Transverse colon (tissue), 3 donors: ENCODE results near the gene HMCN2.

ENCODE experiments used
- EP300 ChIP-seq: sonication (generic); formaldehyde crosslinking; IDR thresholded peaks from one replicate; pipeline ENCODE4 v1.6.1; 2017; ENCODE audit warnings: antibody characterized with exemption, low read depth
- POLR2A ChIP-seq: fragments of 450-650 bp; IDR thresholded peaks from one replicate; pipeline ENCODE4 v1.6.1; 2016; ENCODE audit warnings: antibody characterized with exemption, mild to moderate bottlenecking, moderate library complexity
- TF ChIP-seq, protein P1 (sequence below), 5 experiments: fragments of 200-600 bp in 3 of 5; fragments of 450-650 bp in 2 of 5; sonication (generic) in 3 of 5; IDR thresholded peaks; 1 replicate in 2 of 5; 2 replicates in 3 of 5; pipeline ENCODE4 v1.5.1; 2016 to 2017; ENCODE audit warnings: antibody characterized with exemption in 5 of 5, inconsistent platforms in 3 of 5, mild to moderate bottlenecking in 2 of 5, moderate library complexity in 1 of 5

DNA sequence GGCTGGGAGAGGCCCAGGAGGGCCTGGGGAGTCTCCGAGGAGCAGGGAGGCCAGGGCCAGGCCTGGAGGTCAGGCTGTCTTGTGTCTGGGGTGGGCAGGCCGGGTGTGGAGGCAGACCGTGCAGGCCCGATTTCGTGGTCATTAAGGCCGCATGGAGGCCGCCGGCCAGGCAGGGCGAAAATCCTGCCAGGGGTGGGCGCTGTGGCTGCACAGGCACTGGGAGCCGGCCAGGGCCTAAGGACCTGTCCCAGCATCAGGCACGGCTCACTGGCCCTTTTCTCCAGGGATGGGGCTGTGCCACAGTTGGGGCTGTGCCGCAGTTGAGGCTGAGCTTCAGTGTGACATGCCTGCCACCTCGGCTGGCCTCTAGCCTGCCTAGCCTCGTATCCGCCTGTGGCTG is 215.1 kb downstream of the HMCN2 start:
- TF ChIP-seq, protein P1, sequence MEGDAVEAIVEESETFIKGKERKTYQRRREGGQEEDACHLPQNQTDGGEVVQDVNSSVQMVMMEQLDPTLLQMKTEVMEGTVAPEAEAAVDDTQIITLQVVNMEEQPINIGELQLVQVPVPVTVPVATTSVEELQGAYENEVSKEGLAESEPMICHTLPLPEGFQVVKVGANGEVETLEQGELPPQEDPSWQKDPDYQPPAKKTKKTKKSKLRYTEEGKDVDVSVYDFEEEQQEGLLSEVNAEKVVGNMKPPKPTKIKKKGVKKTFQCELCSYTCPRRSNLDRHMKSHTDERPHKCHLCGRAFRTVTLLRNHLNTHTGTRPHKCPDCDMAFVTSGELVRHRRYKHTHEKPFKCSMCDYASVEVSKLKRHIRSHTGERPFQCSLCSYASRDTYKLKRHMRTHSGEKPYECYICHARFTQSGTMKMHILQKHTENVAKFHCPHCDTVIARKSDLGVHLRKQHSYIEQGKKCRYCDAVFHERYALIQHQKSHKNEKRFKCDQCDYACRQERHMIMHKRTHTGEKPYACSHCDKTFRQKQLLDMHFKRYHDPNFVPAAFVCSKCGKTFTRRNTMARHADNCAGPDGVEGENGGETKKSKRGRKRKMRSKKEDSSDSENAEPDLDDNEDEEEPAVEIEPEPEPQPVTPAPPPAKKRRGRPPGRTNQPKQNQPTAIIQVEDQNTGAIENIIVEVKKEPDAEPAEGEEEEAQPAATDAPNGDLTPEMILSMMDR (IDR thresholded peaks at IDR 0.05), result no peak
- no peak for TF ChIP-seq POLR2A
- TF ChIP-seq EP300, result no peak
